Activated gamma-delta T cell (primary cell): Measurements from ENCODE around the gene LRRC34.

Experiments
- DNase-seq: peaks from one replicate; lab custom pipeline; 2025; lab: John Stamatoyannopoulos, UW
- total RNA-seq, 2 donors: gene quantifications; one replicate each; lab custom pipeline; 2026; lab: John Stamatoyannopoulos, UW

Gene LRRC34, protein sequence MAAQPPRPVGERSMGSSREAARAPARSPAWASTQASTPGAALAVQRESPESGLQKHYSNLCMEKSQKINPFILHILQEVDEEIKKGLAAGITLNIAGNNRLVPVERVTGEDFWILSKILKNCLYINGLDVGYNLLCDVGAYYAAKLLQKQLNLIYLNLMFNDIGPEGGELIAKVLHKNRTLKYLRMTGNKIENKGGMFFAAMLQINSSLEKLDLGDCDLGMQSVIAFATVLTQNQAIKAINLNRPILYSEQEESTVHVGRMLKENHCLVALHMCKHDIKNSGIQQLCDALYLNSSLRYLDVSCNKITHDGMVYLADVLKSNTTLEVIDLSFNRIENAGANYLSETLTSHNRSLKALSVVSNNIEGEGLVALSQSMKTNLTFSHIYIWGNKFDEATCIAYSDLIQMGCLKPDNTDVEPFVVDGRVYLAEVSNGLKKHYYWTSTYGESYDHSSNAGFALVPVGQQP
- 0.48 to 0.72 reads per million in 2 donors for total RNA-seq

DNA sequence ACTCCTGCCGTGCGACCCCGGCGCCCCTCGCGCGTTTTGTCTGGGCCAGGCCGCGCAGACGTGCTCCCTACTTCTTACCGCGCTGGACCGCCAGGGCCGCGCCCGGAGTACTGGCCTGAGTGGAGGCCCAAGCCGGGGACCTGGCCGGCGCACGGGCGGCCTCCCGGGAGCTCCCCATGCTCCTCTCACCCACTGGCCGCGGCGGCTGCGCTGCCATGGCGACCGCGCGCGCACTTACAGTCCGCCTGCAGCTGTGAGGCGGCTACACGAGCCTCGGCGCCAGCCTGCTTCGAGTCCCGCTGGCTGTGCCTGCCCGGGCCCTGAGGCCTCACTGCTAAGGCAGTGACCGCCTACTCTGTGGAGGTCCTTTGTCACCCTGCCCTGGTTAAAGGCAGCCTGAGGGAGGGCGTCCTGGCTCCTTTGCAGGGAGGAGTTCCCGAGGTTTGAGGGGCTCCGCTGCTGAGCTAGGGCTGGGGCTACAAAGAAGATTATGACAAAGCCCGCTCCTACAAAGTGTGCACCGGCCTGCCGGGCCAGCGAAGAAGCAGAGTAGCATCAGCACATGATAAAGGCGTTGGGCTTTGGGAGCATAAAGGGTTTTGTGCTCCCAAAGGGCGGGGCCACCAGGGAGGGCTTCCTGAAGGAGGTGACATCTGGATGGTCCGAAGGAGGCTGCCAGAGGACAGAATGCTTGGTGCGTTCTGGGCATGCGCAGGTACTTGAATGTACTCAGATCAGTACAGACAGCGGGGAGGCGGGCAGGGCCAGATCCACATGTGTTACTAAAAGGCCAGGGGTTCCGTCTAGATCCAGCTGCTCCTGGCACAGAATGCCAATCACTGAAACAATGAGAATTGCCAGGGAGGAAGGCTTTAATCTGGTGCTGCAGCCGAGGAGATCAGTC is at the start of gene LRRC34, which contains the start of gene LRRIQ4:
TSS of gene LRRC34 (minus strand) at position 573 of the 904 bp plus-strand sequence. CDS start at position 217, 356 bp downstream.
TSS of gene LRRIQ4 (plus strand) at position 539 of the 904 bp plus-strand sequence. CDS start 9,052 bp downstream, outside the sequence.
- peak; percentile 19 for DNase-seq

- DNase-seq: no peak
Observed at GRCh38 chr3:169861871-169862270, 49.2 kb upstream of the LRRC34 start.

GRCh38 chr3:169857811-169858210 is 45.1 kb upstream of the LRRC34 start:
- DNase-seq: no peak

- no peak for DNase-seq
Observed at GRCh38 chr3:169855514-169855913, 42.8 kb upstream of the LRRC34 start.

DNA sequence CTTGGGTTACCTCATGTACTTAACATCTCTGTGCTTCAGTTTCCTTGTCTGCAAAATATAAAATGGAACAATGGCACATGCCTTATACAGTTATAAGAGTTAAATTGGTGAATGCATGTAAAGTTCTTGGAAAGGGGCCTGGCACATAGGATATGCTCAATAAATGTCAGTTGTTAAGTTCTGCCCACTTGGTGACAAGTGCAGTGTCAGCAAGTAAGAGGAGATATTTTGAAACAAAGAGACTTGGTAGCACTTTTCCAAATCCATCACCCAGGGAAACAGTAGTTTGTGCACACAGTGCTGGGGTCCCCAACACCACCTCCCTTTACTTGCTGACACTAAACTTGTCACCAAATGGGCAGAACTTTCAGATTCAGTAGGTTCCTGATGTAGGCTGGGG is 37.9 kb upstream of the LRRC34 start:
- DNase-seq: no peak

- no peak for DNase-seq
Observed at GRCh38 chr3:169848741-169849140, 36.0 kb upstream of the LRRC34 start.

GRCh38 chr3:169847896-169848295 is 35.2 kb upstream of the LRRC34 start:
- DNase-seq: no peak

- no peak for DNase-seq
Observed at GRCh38 chr3:169846458-169847193, 33.9 kb upstream of the LRRC34 start.

- DNase-seq: no peak
Observed at GRCh38 chr3:169842960-169843359, 30.3 kb upstream of the LRRC34 start.

- no peak for DNase-seq
Observed at GRCh38 chr3:169841171-169841570, 28.5 kb upstream of the LRRC34 start.

DNA sequence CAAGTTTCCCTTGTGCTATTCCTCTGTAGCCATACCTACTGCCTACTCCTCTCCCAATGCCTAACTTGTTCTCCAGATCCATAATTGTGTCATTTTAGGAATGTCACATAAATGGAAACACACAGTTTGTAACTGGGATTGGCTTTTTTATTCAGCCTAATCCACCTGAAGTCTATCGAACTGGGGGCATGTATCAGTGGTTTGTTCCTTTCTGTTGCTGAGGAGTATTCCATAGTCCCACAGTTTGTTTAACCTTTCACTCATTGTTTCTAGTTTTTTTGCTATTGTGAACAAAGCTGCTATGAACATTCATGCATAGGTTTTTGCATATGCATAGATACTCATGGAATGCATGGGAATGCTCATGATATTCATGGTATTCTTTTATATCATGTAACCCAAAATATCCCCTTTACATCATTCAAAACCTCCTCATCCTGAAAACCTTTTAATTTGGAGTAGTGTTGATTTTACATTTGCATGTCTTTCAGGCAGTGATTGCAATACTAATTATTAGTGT is 25.9 kb upstream of the LRRC34 start:
- no peak for DNase-seq

DNA sequence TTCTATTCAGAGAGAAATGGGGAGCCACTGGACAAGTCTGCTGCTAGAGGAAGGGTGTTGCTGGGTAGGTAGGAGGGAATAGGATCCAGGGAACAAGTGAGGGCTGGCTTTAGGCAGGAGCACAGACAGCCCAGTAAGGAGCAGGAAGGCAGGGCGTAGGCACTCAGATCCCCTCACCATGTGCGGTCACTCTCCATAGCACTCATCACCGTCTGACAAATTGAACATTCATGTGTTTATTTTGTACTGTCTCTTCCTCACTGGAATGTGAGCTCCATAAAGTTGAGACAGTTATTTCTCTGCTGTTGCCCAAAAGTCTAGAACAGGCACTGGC is 24.2 kb upstream of the LRRC34 start:
- no peak for DNase-seq

DNA sequence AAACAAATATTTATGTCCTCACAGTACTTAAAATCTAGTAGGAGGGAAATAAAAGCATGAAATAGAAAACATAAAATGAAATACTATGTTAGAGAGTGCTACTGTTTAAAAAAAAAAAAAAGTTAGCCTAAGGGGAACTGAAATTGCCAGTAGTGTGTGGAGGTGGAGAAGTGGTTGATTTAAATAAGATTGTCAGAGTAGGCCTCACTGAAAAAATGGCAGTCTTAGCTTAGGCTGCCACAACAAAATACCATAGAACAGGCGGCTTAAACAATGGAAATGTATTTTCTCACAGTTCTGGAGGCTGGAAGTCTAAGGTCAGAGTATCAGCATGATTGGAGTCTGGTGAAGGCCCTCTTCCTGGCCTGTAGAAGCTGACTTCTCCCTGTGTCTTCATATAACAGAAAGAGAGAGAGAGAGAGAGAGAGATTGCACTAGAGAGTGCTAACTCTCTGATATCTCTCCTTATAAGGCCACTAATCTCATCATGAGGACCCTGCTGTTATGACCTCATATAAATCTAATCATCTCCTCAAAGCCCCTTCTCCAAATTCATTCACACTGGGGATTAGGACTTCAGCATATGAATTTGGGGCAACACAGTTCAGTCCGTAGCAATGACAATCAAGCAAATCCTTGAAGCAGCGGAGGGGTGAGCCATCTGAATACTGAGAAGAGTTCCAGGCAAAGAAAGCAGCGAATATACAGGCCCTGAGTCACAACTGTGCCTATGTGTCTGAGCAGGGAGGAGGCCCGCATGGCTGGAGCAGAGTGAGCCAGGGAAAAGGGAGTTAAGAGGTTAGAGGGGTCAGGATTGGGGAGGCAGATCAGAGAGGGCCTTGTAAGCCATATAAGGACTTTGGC is 23.6 kb upstream of the LRRC34 start:
- no peak for DNase-seq

DNA sequence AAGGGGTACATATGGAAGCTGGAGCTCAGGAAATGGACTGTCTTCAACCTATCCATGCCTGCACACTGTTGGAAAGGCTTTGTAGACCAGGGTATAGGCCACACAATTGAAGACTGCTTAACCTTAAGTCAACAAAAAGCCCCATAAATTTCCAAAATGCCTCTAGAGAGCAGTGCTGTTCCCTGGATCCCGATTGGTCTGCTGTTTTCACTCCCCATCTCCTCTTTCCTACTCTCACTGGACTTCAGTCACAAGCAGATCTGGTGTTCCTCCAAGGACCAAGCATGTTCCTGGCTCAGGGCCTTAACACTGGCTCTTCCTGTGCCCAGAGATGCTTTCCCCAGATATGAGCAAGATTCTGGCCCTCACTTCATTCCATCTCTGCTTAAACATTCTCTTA is 22.8 kb upstream of the LRRC34 start:
- DNase-seq: no peak

DNA sequence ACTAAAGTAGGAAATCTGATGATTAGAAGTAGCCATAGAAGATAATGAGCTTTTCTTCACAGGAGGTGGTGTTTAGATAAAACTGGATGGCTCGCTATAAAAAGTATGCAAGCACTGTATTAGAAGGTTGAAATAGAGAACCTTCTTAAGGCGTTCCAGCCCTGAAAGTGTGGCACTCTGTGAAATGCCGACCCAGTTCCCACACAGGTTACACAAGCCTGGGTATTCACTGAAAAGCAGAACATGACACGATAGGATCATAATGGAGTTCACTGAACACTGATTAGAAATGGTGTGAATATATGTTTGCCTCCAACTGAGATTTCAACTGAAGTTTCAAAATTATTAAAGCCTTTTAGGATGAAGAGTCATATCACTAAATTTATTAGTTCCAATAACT is 15.0 kb upstream of the LRRC34 start:
- no peak for DNase-seq

GRCh38 chr3:169825316-169825715 is 12.6 kb upstream of the LRRC34 start:
- no peak for DNase-seq

GRCh38 chr3:169822983-169823382 is 10.3 kb upstream of the LRRC34 start:
- no peak for DNase-seq

DNA sequence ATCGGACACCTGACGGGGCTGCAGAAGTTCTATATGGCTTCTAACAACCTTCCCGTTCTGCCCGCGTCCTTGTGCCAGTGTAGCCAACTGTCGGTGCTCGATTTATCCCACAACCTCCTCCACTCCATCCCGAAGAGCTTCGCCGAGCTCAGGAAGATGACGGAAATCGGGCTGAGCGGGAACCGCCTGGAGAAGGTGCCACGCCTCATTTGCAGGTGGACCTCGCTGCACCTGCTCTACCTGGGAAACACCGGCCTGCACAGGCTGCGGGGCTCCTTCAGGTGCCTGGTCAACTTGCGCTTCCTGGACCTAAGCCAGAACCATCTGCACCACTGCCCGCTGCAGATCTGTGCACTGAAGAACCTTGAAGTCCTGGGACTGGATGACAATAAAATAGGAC is 9.8 kb upstream of the LRRC34 start:
- no peak for DNase-seq

DNA sequence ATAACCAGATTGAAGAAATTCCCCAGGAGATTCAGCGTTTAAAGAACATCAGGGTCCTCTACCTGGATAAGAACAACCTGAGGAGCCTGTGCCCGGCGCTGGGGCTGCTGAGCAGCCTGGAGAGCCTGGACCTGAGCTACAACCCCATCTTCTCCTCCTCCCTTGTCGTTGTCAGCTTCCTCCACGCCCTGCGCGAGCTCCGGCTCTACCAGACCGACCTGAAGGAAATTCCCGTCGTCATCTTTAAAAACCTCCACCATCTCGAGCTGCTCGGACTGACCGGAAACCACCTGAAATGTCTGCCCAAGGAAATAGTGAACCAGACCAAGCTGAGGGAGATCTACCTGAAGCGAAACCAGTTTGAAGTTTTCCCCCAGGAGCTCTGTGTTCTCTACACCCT is 9.4 kb upstream of the LRRC34 start:
- DNase-seq: no peak

DNA sequence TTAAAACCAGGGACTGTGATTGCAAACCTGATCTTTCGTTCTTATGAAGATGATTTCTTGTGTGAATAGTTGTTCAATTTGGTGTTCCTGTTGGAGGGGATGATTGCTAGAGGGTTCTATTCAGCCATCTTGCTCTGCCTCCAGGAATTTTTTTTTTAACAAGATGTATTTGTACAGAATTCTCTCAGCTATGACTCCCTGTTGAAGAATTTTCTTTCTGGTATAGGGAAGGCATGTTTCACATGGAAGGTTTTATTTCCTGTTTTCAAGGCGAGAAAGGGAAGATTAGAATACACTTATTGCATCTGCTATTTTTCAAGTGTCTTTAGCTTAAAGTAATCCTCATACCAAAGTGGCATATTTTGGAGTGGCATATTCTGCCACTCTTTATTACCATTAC is 5.6 kb upstream of the LRRC34 start:
- no peak for DNase-seq
